NOMO-1 (cell line): Measurements from ENCODE around the gene MRTFA.

ENCODE experiments used
- DNase-seq, 2 experiments: peaks; one replicate each; lab custom pipeline; 2025; ENCODE audit not compliant: unreplicated experiment in 2 of 2; lab: John Stamatoyannopoulos, UW

MRTFA gene

GRCh38 chr22:40473703-40474102 lies 162.8 kb downstream of the MRTFA start:
- DNase-seq, result no peak

GRCh38 chr22:40472579-40472978 lies 163.9 kb downstream of the MRTFA start:
- DNase-seq, result no peak

- DNase-seq, result no peak
These were observed 164.5 kb downstream of the MRTFA start for GRCh38 chr22:40472051-40472450.

- no peak for DNase-seq
These were observed 167.3 kb downstream of the MRTFA start for GRCh38 chr22:40469181-40469580.

GRCh38 chr22:40468616-40469015 lies 167.9 kb downstream of the MRTFA start:
- no peak for DNase-seq

- DNase-seq, result no peak
These were observed 169.5 kb downstream of the MRTFA start for GRCh38 chr22:40466976-40467375.

GRCh38 chr22:40463683-40464082 lies 172.8 kb downstream of the MRTFA start:
- DNase-seq, result peak in 1 of 2 experiments; percentile 54

- peak; percentile 59 to 89 for DNase-seq
These were observed 173.4 kb downstream of the MRTFA start for GRCh38 chr22:40463017-40463631.

- peak in 1 of 2 experiments; percentile 43 for DNase-seq
These were observed 174.1 kb downstream of the MRTFA start for GRCh38 chr22:40462195-40462984.

GRCh38 chr22:40453671-40454070 lies 182.8 kb downstream of the MRTFA start:
- no peak for DNase-seq

- no peak for DNase-seq
These were observed 183.6 kb downstream of the MRTFA start for GRCh38 chr22:40452730-40453487.

- no peak for DNase-seq
These were observed 185.3 kb downstream of the MRTFA start for GRCh38 chr22:40451210-40451609.

- no peak for DNase-seq
These were observed 185.9 kb downstream of the MRTFA start for GRCh38 chr22:40450616-40451015.

- DNase-seq, result no peak
These were observed 186.9 kb downstream of the MRTFA start for GRCh38 chr22:40449676-40450035.

- no peak for DNase-seq
These were observed 190.3 kb downstream of the MRTFA start for GRCh38 chr22:40446203-40446602.

GRCh38 chr22:40444178-40444831 lies 192.2 kb downstream of the MRTFA start:
- peak; percentile 21 to 61 for DNase-seq

GRCh38 chr22:40443732-40444131 lies 192.8 kb downstream of the MRTFA start:
- DNase-seq, result peak in 1 of 2 experiments; percentile 59

GRCh38 chr22:40441761-40442390 lies 194.6 kb downstream of the MRTFA start:
- no peak for DNase-seq

GRCh38 chr22:40436505-40437431 lies 199.8 kb downstream of the MRTFA start:
- peak; percentile 94 to 98 for DNase-seq

GRCh38 chr22:40434745-40435144 lies 201.8 kb downstream of the MRTFA start:
- no peak for DNase-seq
